ENCODE results near the gene ATR.
A peak's percentile ranks its signal among the peaks of the same experiment; 100 is the strongest.
"Not testable (repeated sequence)": the region's sequence is repeated elsewhere in the genome, so short reads cannot be mapped to it uniquely, and the experiment has no call there.

ATR gene

GRCh38 chr3:142609136-142609535, 30.6 kb upstream of the ATR start:
- H3K4me2 ChIP-seq (ENCODE audit: low read length): no peak overlapping the region
- H3K9me3 ChIP-seq (replicated peaks; ENCODE audit: low read length): no peaks in the 10 kb centered on the region
- H3K36me3 ChIP-seq (ENCODE audit: insufficient read depth, low read length): no peaks in the 10 kb centered on the region
- H3K4me3 ChIP-seq (ENCODE audit: low read length): no peak overlapping the region
- H3K27me3 ChIP-seq (ENCODE audit: control insufficient read depth, insufficient read depth, low read length): no peaks in the 10 kb centered on the region
- H3K4me1 ChIP-seq (ENCODE audit: control insufficient read depth, insufficient read depth, low read length): no peaks in the 10 kb centered on the region
- no peak overlapping the region for H3K9ac ChIP-seq (ENCODE audit: low read depth, low read length)

- Histone ChIP-seq H3K27me3 (ENCODE audit: control insufficient read depth, insufficient read depth, low read length) (no peaks in the 10 kb centered on the region), H3K9me3 (replicated peaks; ENCODE audit: low read length) (no peaks in the 10 kb centered on the region), H3K36me3 (ENCODE audit: insufficient read depth, low read length) (no peaks in the 10 kb centered on the region), H3K4me2 (ENCODE audit: low read length) (no peak overlapping the region), H3K4me1 (ENCODE audit: control insufficient read depth, insufficient read depth, low read length) (no peaks in the 10 kb centered on the region), H3K4me3 (ENCODE audit: low read length) (no peak overlapping the region), H3K9ac (ENCODE audit: low read depth, low read length) (no peak overlapping the region)
These were observed 30.1 kb upstream of the ATR start for GRCh38 chr3:142608631-142609030.

- Histone ChIP-seq H3K4me1 (ENCODE audit: control insufficient read depth, insufficient read depth, low read length) (no peaks in the 10 kb centered on the region), H3K4me2 (ENCODE audit: low read length) (no peak overlapping the region), H3K27me3 (ENCODE audit: control insufficient read depth, insufficient read depth, low read length) (no peaks in the 10 kb centered on the region), H3K36me3 (ENCODE audit: insufficient read depth, low read length) (no peaks in the 10 kb centered on the region), H3K9me3 (replicated peaks; ENCODE audit: low read length) (no peaks in the 10 kb centered on the region), H3K9ac (ENCODE audit: low read depth, low read length) (no peak overlapping the region), H3K4me3 (ENCODE audit: low read length) (no peak overlapping the region)
These were observed 26.4 kb upstream of the ATR start for GRCh38 chr3:142604940-142605339.

DNA sequence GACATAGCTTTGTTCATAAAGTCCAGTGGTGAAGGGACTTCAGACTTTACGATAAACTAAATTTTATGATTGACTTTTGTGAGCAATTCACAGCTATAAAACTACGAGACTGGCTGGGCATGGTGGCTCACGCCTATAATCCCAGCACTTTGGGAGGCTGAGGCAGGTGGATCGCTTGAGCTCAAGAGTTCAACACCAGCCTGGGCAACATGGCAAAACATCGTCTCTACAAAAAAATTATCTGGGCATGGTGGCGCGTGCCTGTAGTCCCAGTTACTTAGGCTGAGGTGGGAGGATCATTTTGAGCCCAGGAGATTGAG, 24.8 kb upstream of the ATR start:
- not testable (repeated sequence) for H3K9ac ChIP-seq (ENCODE audit: low read depth, low read length); H3K4me3 ChIP-seq (ENCODE audit: low read length); H3K4me1 ChIP-seq (ENCODE audit: control insufficient read depth, insufficient read depth, low read length); H3K36me3 ChIP-seq (ENCODE audit: insufficient read depth, low read length); H3K4me2 ChIP-seq (ENCODE audit: low read length); H3K9me3 ChIP-seq (replicated peaks; ENCODE audit: low read length); H3K27me3 ChIP-seq (ENCODE audit: control insufficient read depth, insufficient read depth, low read length)

- Histone ChIP-seq H3K4me3 (ENCODE audit: low read length) (no peak overlapping the region), H3K9ac (ENCODE audit: low read depth, low read length) (no peak overlapping the region), H3K4me1 (ENCODE audit: control insufficient read depth, insufficient read depth, low read length) (no peaks in the 10 kb centered on the region), H3K36me3 (ENCODE audit: insufficient read depth, low read length) (no peaks in the 10 kb centered on the region), H3K4me2 (ENCODE audit: low read length) (no peak overlapping the region), H3K9me3 (replicated peaks; ENCODE audit: low read length) (no peaks in the 10 kb centered on the region), H3K27me3 (ENCODE audit: control insufficient read depth, insufficient read depth, low read length) (no peaks in the 10 kb centered on the region)
These were observed 24.3 kb upstream of the ATR start for GRCh38 chr3:142602619-142603385.

DNA sequence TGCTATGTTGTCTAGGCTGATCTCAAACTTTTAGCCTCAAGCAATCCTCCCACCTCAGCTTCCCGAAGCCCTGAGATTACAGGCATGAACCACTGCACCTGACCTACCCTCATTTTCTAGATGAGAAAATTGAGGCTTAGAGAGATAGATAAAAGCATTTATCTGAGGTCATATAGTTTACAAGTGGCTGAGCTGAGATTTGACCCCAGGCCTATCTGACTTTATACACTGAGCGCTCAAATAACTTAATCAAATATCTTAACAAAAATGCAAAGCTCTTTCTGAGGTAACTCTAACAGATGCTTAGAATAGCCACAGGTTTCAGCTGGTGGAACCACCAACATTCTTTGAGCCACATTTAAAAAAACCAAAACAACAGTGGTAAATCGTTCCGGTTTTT, 23.2 kb upstream of the ATR start:
- H3K27me3 ChIP-seq (ENCODE audit: control insufficient read depth, insufficient read depth, low read length): no peaks in the 10 kb centered on the region

DNA sequence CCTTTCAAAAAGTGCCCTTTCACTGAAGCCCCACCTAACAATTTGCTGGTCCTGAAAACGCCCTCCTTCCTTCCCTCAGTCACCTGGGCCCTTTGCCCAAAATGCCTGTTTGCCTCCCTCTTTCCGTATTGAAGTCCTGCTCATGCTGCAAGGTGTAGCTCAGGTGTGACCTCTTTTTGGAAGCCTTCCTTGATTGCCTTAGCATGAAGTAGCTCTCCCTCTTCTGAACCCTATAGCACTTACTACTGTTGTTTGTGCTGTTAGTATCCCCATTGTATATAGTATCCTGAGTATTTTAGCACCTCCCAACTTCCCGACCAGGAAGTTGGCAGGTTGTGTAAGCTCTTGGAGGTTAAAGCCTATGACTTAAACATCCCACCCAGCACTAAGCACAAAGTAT, 19.4 kb upstream of the ATR start:
- H3K27me3 ChIP-seq (ENCODE audit: control insufficient read depth, insufficient read depth, low read length): no peaks in the 10 kb centered on the region
- no peak overlapping the region for H3K4me2 ChIP-seq (ENCODE audit: low read length)
- no peak overlapping the region for H3K9ac ChIP-seq (ENCODE audit: low read depth, low read length)
- H3K36me3 ChIP-seq (ENCODE audit: insufficient read depth, low read length): no peaks in the 10 kb centered on the region
- H3K4me3 ChIP-seq (ENCODE audit: low read length): no peak overlapping the region
- peaks cover 14% of the 10 kb centered on the region for H3K4me1 ChIP-seq (ENCODE audit: control insufficient read depth, insufficient read depth, low read length)
- no peaks in the 10 kb centered on the region for H3K9me3 ChIP-seq (replicated peaks; ENCODE audit: low read length)

More for the DNA sequence above, 23.2 kb upstream of the ATR start:
- Histone ChIP-seq H3K4me1 (ENCODE audit: control insufficient read depth, insufficient read depth, low read length) (peaks cover 4% of the 10 kb centered on the region), H3K9me3 (replicated peaks; ENCODE audit: low read length) (no peaks in the 10 kb centered on the region), H3K4me3 (ENCODE audit: low read length) (no peak overlapping the region), H3K9ac (ENCODE audit: low read depth, low read length) (no peak overlapping the region), H3K4me2 (ENCODE audit: low read length) (no peak overlapping the region), H3K36me3 (ENCODE audit: insufficient read depth, low read length) (no peaks in the 10 kb centered on the region)

GRCh38 chr3:142596726-142597088, 18.2 kb upstream of the ATR start:
- Histone ChIP-seq H3K9me3 (replicated peaks; ENCODE audit: low read length) (no peaks in the 10 kb centered on the region), H3K9ac (ENCODE audit: low read depth, low read length) (peak overlapping the region; percentile 71), H3K4me2 (ENCODE audit: low read length) (peak overlapping the region; percentile 92), H3K36me3 (ENCODE audit: insufficient read depth, low read length) (no peaks in the 10 kb centered on the region), H3K27me3 (ENCODE audit: control insufficient read depth, insufficient read depth, low read length) (no peaks in the 10 kb centered on the region), H3K4me1 (ENCODE audit: control insufficient read depth, insufficient read depth, low read length) (peaks cover 14% of the 10 kb centered on the region), H3K4me3 (ENCODE audit: low read length) (peak overlapping the region; percentile 94)

GRCh38 chr3:142595951-142596725, 17.6 kb upstream of the ATR start, which contains the start of gene PLS1:
PLS1 (plus strand) TSS chr3:142596393; CDS start chr3:142664238, 67,845 bp downstream.
- Histone ChIP-seq H3K4me2 (ENCODE audit: low read length) (peak within 1 kb of the TSS; percentile 92), H3K9me3 (replicated peaks; ENCODE audit: low read length) (no peaks in the 10 kb centered on the region), H3K36me3 (ENCODE audit: insufficient read depth, low read length) (no peaks in the 10 kb centered on the region), H3K4me3 (ENCODE audit: low read length) (peak within 1 kb of the TSS; percentile 94), H3K27me3 (ENCODE audit: control insufficient read depth, insufficient read depth, low read length) (no peaks in the 10 kb centered on the region), H3K9ac (ENCODE audit: low read depth, low read length) (peak within 1 kb of the TSS; percentile 71), H3K4me1 (ENCODE audit: control insufficient read depth, insufficient read depth, low read length) (peaks cover 14% of the 10 kb centered on the region)

DNA sequence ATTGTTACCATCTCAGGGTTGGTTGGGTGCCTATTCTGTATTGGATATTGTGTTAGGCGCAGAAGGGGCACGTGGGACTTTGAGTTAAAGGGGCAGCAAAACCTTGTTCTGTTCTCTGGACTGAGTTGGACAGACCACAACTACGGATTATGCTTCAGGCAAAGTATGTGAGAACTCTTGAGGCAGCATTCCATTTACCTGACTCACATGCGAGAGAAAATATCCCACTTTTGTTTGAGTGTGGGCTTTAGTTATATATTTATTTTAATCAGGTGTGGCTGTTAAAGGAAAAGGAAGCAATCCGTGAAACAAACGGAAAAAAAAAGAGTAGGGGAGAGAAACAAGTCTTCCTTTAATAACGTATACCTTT, 17.0 kb upstream of the ATR start:
- H3K4me1 ChIP-seq (ENCODE audit: control insufficient read depth, insufficient read depth, low read length): peaks cover 14% of the 10 kb centered on the region
- no peaks in the 10 kb centered on the region for H3K9me3 ChIP-seq (replicated peaks; ENCODE audit: low read length)
- peak overlapping the region; percentile 94 for H3K4me3 ChIP-seq (ENCODE audit: low read length)
- H3K27me3 ChIP-seq (ENCODE audit: control insufficient read depth, insufficient read depth, low read length): no peaks in the 10 kb centered on the region
- peak overlapping the region; percentile 92 for H3K4me2 ChIP-seq (ENCODE audit: low read length)
- H3K36me3 ChIP-seq (ENCODE audit: insufficient read depth, low read length): no peaks in the 10 kb centered on the region
- peak overlapping the region; percentile 71 for H3K9ac ChIP-seq (ENCODE audit: low read depth, low read length)

DNA sequence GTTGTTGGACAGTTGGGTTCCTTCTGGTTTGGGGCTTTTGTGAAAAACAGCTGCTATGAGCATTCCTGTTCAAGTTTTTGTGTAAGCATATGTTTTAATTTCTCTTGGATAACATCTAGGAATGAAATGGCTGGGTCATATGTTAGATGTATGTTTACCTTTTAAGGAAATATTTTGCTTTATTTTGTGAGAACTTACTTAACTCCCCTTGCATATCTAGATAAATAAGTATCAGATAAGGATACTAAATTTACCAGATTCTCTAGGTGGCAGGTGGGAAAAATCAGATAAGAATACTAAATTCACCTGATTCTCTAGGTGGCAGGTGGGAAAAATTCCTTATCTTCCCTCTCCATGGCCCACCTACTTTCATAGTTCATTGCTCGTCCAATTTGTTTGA, 16.6 kb upstream of the ATR start:
- Histone ChIP-seq H3K4me1 (ENCODE audit: control insufficient read depth, insufficient read depth, low read length) (peaks cover 14% of the 10 kb centered on the region), H3K9me3 (replicated peaks; ENCODE audit: low read length) (no peaks in the 10 kb centered on the region), H3K27me3 (ENCODE audit: control insufficient read depth, insufficient read depth, low read length) (no peaks in the 10 kb centered on the region), H3K4me3 (ENCODE audit: low read length) (no peak overlapping the region), H3K9ac (ENCODE audit: low read depth, low read length) (no peak overlapping the region), H3K36me3 (ENCODE audit: insufficient read depth, low read length) (no peaks in the 10 kb centered on the region), H3K4me2 (ENCODE audit: low read length) (peak overlapping the region; percentile 92)

DNA sequence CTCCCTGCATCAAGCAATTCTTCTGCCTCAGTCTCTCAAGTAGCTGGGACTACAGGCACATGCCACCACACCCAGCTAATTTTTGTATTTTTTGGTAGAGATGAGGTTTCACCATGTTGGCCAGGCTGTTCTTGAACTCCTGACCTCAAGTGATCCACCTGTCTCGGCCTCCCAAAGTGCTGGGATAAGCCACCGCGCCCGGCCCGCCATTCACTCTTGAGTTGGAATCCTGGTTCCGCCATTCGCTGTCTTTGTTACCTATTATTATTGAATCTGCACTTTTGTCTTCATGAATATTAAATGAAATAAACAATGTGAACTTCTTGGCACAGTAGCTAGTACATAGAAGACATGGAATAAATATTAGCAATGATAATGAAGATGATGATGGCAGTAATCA, 13.7 kb upstream of the ATR start:
- H3K27me3 ChIP-seq (ENCODE audit: control insufficient read depth, insufficient read depth, low read length); H3K4me3 ChIP-seq (ENCODE audit: low read length); H3K9ac ChIP-seq (ENCODE audit: low read depth, low read length); H3K9me3 ChIP-seq (replicated peaks; ENCODE audit: low read length); H3K4me2 ChIP-seq (ENCODE audit: low read length); H3K36me3 ChIP-seq (ENCODE audit: insufficient read depth, low read length): not testable (repeated sequence)
- H3K4me1 ChIP-seq (ENCODE audit: control insufficient read depth, insufficient read depth, low read length): peaks cover 14% of the 10 kb centered on the region
